Panc1 (cell line): ENCODE results near the gene SGPL1. TPM values are rescaled to one million over a fixed set of nuclear protein-coding genes. Genes with fewer than 3 reads are reported as not detected.

Experiments used
- ATAC-seq: fragments of 200-7000 bp; cut with Tn5 transposase; 2 replicates; pipeline ENCODE4 v1.9.1; 2020; ENCODE audit warnings: mild to moderate bottlenecking, moderate library complexity
- BruUV-seq: library from RNA; stranded (reverse); fragments of 400-500 nt; replicated peaks from 2 replicates; lab custom pipeline; 2021; lab: Mats Ljungman, UMichigan
- CTCF ChIA-PET: fragments of 300-600 bp; sonication (Branson Sonifier 250); formaldehyde crosslinking; loops from one replicate; lab custom pipeline; 2022; ENCODE audit warnings: antibody characterized with exemption; lab: Charles Lee
- POLR2A ChIA-PET: fragments of 300-600 bp; sonication (Branson Sonifier 250); formaldehyde crosslinking; loops from one replicate; lab custom pipeline; 2022; ENCODE audit warnings: antibody characterized with exemption; lab: Charles Lee
- DNase-seq: peaks from one replicate; pipeline ENCODE4 v3.0.0-alpha.2; 2010; ENCODE audit warnings: low read depth, low spot score
- H3K27ac ChIP-seq: 2 replicates; pipeline ENCODE4 v1.5.1; 2011; ENCODE audit warnings: mild to moderate bottlenecking, low read length, inconsistent platforms
- H3K27me3 ChIP-seq: fragments of 200-500 bp; sonication (Bioruptor generic); 2 replicates; pipeline ENCODE4 v1.6.0; 2014; ENCODE audit warnings: low read length, inconsistent platforms; ENCODE audit not compliant: control insufficient read depth, insufficient read depth
- H3K36me3 ChIP-seq: fragments of 200-500 bp; sonication (Bioruptor generic); 2 replicates; pipeline ENCODE4 v1.5.1; 2014; ENCODE audit warnings: inconsistent platforms, mild to moderate bottlenecking, low read length, moderate library complexity; ENCODE audit not compliant: control insufficient read depth, insufficient read depth
- H3K4me1 ChIP-seq: 2 replicates; pipeline ENCODE4 v1.5.1; 2011; ENCODE audit warnings: inconsistent platforms, mild to moderate bottlenecking, low read length, moderate library complexity; ENCODE audit not compliant: control insufficient read depth, insufficient read depth
- H3K4me3 ChIP-seq, 2 experiments: 2 replicates each; pipeline ENCODE4 v1.5.1; 2011 to 2012; ENCODE audit warnings: low read depth in 2 of 2, low read length in 2 of 2, mild to moderate bottlenecking in 2 of 2, inconsistent platforms in 1 of 2, moderate library complexity in 1 of 2
- H3K9me3 ChIP-seq: fragments of 200-500 bp; sonication (Bioruptor generic); 2 replicates; pipeline ENCODE4 v1.5.1; 2014; ENCODE audit warnings: low read depth, mild to moderate bottlenecking, inconsistent platforms, low read length, moderate library complexity; ENCODE audit not compliant: control insufficient read depth, insufficient read depth
- CTCF ChIP-seq: fragments of 450-650 bp; IDR thresholded peaks from 2 replicates; pipeline ENCODE4 v1.5.1; 2017; ENCODE audit warnings: mild to moderate bottlenecking
- POLR2AphosphoS5 ChIP-seq: IDR thresholded peaks from 2 replicates; pipeline ENCODE4 v1.6.1; 2012; ENCODE audit warnings: mild to moderate bottlenecking, low read depth, low read length, moderate library complexity
- REST ChIP-seq, 2 experiments: IDR thresholded peaks; 2 replicates each; pipeline ENCODE4 v1.6.1; 2011 to 2012; ENCODE audit warnings: low read depth in 2 of 2, control low read depth in 1 of 2, low read length in 1 of 2, mild to moderate bottlenecking in 1 of 2, moderate library complexity in 1 of 2; ENCODE audit not compliant: insufficient read depth in 1 of 2
- SIN3A ChIP-seq: IDR thresholded peaks from 2 replicates; pipeline ENCODE4 v1.6.1; 2012; ENCODE audit warnings: low read depth, mild to moderate bottlenecking, low read length, moderate library complexity, borderline replicate concordance; ENCODE audit not compliant: insufficient read depth
- TCF7L2 ChIP-seq: IDR thresholded peaks from 2 replicates; pipeline ENCODE4 v1.6.1; 2011; ENCODE audit warnings: mild to moderate bottlenecking, low read depth, low read length, inconsistent platforms
- in situ Hi-C: cut with HindIII; loops from 2 replicates; pipeline ENCODE4 v1.10.0; 2016; ENCODE audit warnings: low sequenced_read_pairs, low pct_unique_long_range_greater_than_20kb
- intact Hi-C: fragments of 100-400 bp; cut with micrococcal nuclease; formaldehyde crosslinking; loops from one replicate; pipeline ENCODE4 v1.10.0; 2022; ENCODE audit not compliant: unreplicated experiment
- total RNA-seq: library from RNA; stranded (reverse); gene quantifications from one replicate; pipeline ENCODE4 v1.2.1, GENCODE V29; 2021; ENCODE audit not compliant: unreplicated experiment

Gene SGPL1
- total RNA-seq, 1 experiment from 2014 or later, result 103 TPM

GRCh38 chr10:70926226-70927000 is 110.7 kb downstream of the SGPL1 start:
- H3K4me1 ChIP-seq, result no peaks in the 10 kb centered on the region
- intact Hi-C loops, result no loop called here
- POLR2A ChIA-PET, result no interaction called here
- CTCF ChIA-PET, result interaction anchor here (0.6 to 1.0 kb wide), 2 partner anchors 49 to 282 kb away, joined by 4 to 5 read pairs; no protein-coding TSS in a partner anchor
- in situ Hi-C loops, result no loop called here
- no peaks in the 10 kb centered on the region for H3K9me3 ChIP-seq
- peak; percentile 8; the same call in 1 of the 2 replicates for ATAC-seq
- TF ChIP-seq CTCF, result no peak
- no peak for TF ChIP-seq SIN3A
- TF ChIP-seq TCF7L2, result no peak
- TF ChIP-seq POLR2AphosphoS5, result no peak
- no peak for TF ChIP-seq REST (IDR thresholded peaks at IDR 0.05; ENCODE audit: insufficient read depth in 1 of 2, low read depth in 2 of 2, low read length in 1 of 2)
- no peak overlapping the region for H3K4me3 ChIP-seq
- no peaks in the 10 kb centered on the region for H3K36me3 ChIP-seq
- DNase-seq, result no peak
- peaks cover 12% of the 10 kb centered on the region for H3K27me3 ChIP-seq
- BruUV-seq, result no TSS peak
- no peak overlapping the region for H3K27ac ChIP-seq

GRCh38 chr10:70927189-70927943 is 111.6 kb downstream of the SGPL1 start:
- in situ Hi-C loops (no loop called here), intact Hi-C loops (no loop called here)
- CTCF ChIA-PET, result interaction anchor here (1.0 kb wide), 1 partner anchor 281 kb away, joined by 5 read pairs; no protein-coding TSS in a partner anchor
- TF ChIP-seq TCF7L2 (no peak), SIN3A (no peak), POLR2AphosphoS5 (no peak), CTCF (no peak), REST (IDR thresholded peaks at IDR 0.05; ENCODE audit: insufficient read depth in 1 of 2, low read depth in 2 of 2, low read length in 1 of 2) (no peak)
- POLR2A ChIA-PET, result no interaction called here
- H3K36me3 ChIP-seq, result no peaks in the 10 kb centered on the region
- BruUV-seq, result no TSS peak
- ATAC-seq, result no peak
- no peaks in the 10 kb centered on the region for H3K4me1 ChIP-seq
- no peak for DNase-seq
- H3K4me3 ChIP-seq, result no peak overlapping the region
- no peak overlapping the region for H3K27ac ChIP-seq
- H3K9me3 ChIP-seq, result no peaks in the 10 kb centered on the region
- peaks cover 5% of the 10 kb centered on the region for H3K27me3 ChIP-seq
